ENCODE data around the gene IST1. TPM values are rescaled to one million over a fixed set of nuclear protein-coding genes. Genes with fewer than 3 reads are reported as not detected.

Gene IST1
- total and polyA plus RNA-seq, 7 donors = 117 to 182 (median 166) TPM

DNA sequence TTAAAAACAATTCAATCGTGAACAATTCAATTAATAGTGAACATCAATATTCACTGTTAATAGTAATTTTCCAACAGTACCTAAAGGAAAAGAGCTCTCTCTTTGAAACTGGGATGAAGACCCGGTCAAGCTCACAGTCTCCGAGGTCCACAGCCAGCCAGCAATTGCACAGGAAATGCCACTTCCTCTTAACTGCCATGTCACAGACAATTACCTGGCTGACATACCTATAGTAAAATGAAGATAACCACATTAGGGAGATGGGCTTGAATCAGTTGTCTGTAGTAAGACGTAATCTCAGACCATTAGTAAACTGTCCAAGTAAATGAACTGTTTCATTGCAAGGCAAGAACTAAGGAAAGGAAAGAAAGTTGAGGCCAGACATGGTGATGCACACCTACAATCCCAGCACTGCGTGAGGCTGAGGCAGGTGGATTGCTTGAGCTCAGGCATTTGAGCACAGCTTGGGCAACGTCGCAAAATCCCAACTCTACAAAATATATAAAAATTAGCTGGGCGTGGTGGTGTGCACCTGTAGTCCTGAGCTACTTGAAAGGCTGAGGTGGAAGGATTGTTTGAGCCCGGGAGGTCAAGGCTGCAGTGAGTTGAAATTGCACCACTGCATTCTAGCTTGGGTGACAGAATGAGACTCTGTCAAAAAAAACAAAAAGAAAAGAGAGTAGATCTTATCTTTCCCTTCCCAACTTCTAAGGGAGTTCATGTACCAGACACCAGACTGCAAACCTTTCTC, 68.0 kb downstream of the IST1 start:
- H3K9me3 ChIP-seq = no peaks in the 10 kb centered on the region
- H3K36me3 ChIP-seq = no peaks in the 10 kb centered on the region
- H3K27ac ChIP-seq = no peak overlapping the region
- H3K27me3 ChIP-seq = no peaks in the 10 kb centered on the region
- intact Hi-C loops (cut with DNase I) = loop anchor here (5.0 to 10.0 kb wide), 2 partner anchors 66 to 168 kb away; partner anchors contain the start of gene IST1
- WGBS, 2 donors = 43 to 66% methylated on average over 9 of the region's 9 CpGs
- H3K4me1 ChIP-seq = no peaks in the 10 kb centered on the region
- no peak for TF ChIP-seq POLR2A (IDR thresholded peaks at IDR 0.05)
- no peak for TF ChIP-seq POLR2AphosphoS5 (IDR thresholded peaks at IDR 0.05)
- TF ChIP-seq, protein P1, sequence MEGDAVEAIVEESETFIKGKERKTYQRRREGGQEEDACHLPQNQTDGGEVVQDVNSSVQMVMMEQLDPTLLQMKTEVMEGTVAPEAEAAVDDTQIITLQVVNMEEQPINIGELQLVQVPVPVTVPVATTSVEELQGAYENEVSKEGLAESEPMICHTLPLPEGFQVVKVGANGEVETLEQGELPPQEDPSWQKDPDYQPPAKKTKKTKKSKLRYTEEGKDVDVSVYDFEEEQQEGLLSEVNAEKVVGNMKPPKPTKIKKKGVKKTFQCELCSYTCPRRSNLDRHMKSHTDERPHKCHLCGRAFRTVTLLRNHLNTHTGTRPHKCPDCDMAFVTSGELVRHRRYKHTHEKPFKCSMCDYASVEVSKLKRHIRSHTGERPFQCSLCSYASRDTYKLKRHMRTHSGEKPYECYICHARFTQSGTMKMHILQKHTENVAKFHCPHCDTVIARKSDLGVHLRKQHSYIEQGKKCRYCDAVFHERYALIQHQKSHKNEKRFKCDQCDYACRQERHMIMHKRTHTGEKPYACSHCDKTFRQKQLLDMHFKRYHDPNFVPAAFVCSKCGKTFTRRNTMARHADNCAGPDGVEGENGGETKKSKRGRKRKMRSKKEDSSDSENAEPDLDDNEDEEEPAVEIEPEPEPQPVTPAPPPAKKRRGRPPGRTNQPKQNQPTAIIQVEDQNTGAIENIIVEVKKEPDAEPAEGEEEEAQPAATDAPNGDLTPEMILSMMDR (IDR thresholded peaks at IDR 0.05) = no peak
- no peak for TF ChIP-seq EP300 (IDR thresholded peaks at IDR 0.05)
- H3K4me3 ChIP-seq = no peak overlapping the region
- no peak for DNase-seq

DNA sequence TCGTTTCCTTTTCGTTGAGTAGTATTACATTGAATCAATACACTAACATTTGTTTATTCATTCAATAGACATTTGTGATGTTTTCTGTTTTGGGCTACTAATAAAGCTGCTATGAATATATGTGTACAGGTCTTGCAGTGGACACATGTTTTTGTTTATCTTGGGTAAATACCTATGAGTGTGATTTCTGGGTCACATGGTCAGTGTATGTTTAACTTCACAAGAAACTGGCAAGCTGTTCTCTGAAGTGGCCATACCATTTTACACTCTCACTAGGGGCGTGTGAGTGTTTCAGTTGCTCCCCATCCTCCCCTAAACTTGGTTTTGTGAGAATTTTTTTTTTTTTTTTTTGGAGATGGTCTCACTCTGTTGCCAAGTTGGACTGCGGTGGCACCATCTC, 69.9 kb downstream of the IST1 start:
- DNase-seq = no peak
- intact Hi-C loops (cut with DNase I) = loop anchor here (10.0 kb wide), 1 partner anchor 170 kb away; no protein-coding TSS in a partner anchor

DNA sequence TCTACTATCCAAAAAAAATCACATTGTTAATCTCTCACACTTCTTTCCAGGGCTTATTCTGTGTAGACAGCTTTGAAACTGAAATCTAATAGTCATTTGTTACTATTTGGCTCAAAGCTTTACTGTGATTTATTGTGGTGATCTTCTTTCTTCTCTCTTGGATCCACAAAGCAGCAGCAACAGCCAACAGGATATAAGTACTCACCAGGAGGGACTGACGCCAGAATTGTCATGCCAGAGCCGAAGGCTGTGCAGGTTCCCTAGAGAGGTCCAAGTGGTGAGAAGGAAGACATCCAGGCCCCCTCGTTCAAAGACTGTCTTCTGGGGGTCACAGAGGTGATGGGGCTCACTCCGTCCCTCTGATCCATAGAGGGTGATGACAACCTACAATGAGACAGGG, 71.6 kb downstream of the IST1 start:
- H3K36me3 ChIP-seq = no peaks in the 10 kb centered on the region
- no peak for DNase-seq
- H3K27me3 ChIP-seq = no peaks in the 10 kb centered on the region
- no peak overlapping the region for H3K4me3 ChIP-seq
- no peaks in the 10 kb centered on the region for H3K4me1 ChIP-seq
- intact Hi-C loops (cut with DNase I) = loop anchor here (10.0 kb wide), 1 partner anchor 172 kb away; no protein-coding TSS in a partner anchor
- 58 to 83% methylated on average over 4 of the region's 4 CpGs for WGBS, 2 donors
- no peak for TF ChIP-seq POLR2A (IDR thresholded peaks at IDR 0.05)
- TF ChIP-seq POLR2AphosphoS5 (IDR thresholded peaks at IDR 0.05) = no peak
- no peak for TF ChIP-seq EP300 (IDR thresholded peaks at IDR 0.05)
- TF ChIP-seq, protein P1 (IDR thresholded peaks at IDR 0.05) = no peak
- H3K27ac ChIP-seq = no peak overlapping the region
- no peaks in the 10 kb centered on the region for H3K9me3 ChIP-seq

More for the DNA sequence above, 69.9 kb downstream of the IST1 start:
- no peak overlapping the region for H3K27ac ChIP-seq
- H3K27me3 ChIP-seq = no peaks in the 10 kb centered on the region
- TF ChIP-seq EP300 (IDR thresholded peaks at IDR 0.05) (no peak), POLR2A (IDR thresholded peaks at IDR 0.05) (no peak), POLR2AphosphoS5 (IDR thresholded peaks at IDR 0.05) (no peak)
- TF ChIP-seq, protein P1 (IDR thresholded peaks at IDR 0.05) = no peak
- 75 to 86% methylated on average over 4 of the region's 4 CpGs for WGBS, 2 donors
- H3K9me3 ChIP-seq = no peaks in the 10 kb centered on the region
- no peaks in the 10 kb centered on the region for H3K4me1 ChIP-seq
- no peak overlapping the region for H3K4me3 ChIP-seq
- no peaks in the 10 kb centered on the region for H3K36me3 ChIP-seq

DNA sequence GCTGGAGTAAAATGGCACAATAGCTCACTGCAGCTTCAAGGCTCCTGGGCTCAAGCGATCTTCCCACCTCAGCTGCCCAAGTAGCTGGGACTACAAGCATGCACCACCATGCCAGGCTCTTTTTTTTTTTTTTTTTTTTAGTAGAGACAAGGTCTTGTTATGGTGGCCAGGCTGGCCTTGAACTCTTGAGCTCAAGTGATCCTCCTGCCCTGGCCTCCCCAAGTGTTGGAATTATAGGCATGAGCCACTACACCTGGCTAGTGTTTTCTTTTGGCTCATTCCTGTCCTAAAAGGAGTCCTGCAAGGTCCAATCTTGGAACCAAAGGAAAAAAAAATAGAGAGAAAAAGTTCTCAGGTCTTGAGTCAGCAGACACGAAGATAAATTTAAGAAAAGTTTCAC, 74.0 kb downstream of the IST1 start:
- TF ChIP-seq, protein P1 (IDR thresholded peaks at IDR 0.05) = no peak
- TF ChIP-seq EP300 (IDR thresholded peaks at IDR 0.05) = no peak
- TF ChIP-seq POLR2AphosphoS5 (IDR thresholded peaks at IDR 0.05) = no peak
- no peak for TF ChIP-seq POLR2A (IDR thresholded peaks at IDR 0.05)
- 95 to 96% methylated on average over 2 of the region's 2 CpGs for WGBS, 2 donors
- intact Hi-C loops (cut with DNase I) = loop anchor here (10.0 kb wide), 1 partner anchor 175 kb away; no protein-coding TSS in a partner anchor

More for the DNA sequence above, 74.0 kb downstream of the IST1 start:
- H3K9me3 ChIP-seq = no peaks in the 10 kb centered on the region
- no peak overlapping the region for H3K27ac ChIP-seq
- no peaks in the 10 kb centered on the region for H3K27me3 ChIP-seq
- no peak for DNase-seq
- no peak overlapping the region for H3K4me3 ChIP-seq
- H3K36me3 ChIP-seq = no peaks in the 10 kb centered on the region
- H3K4me1 ChIP-seq = no peaks in the 10 kb centered on the region

Data from sigmoid colon (tissue), 7 donors.